Immature natural killer cell (primary cell): ENCODE results near the gene FLII. TPM values are rescaled to one million over a fixed set of nuclear protein-coding genes. Genes with fewer than 3 reads are reported as not detected.

Source experiments
- DNase-seq, 3 donors: peaks; one replicate each; pipeline ENCODE4 v3.0.0; 2022; ENCODE audit warnings: mixed read lengths in 1 of 3
- H3K27ac Mint-ChIP-seq, 6 donors: one replicate each; pipeline ENCODE4 v1.8.0; 2020; ENCODE audit warnings: mixed read lengths in 6 of 6, mild to moderate bottlenecking in 5 of 6, inconsistent platforms in 4 of 6, moderate library complexity in 3 of 6
- H3K27me3 Mint-ChIP-seq, 3 donors: one replicate each; pipeline ENCODE4 v1.8.0; 2020 to 2021; ENCODE audit warnings: low read depth in 3 of 3, mild to moderate bottlenecking in 3 of 3, mixed read lengths in 3 of 3, moderate library complexity in 3 of 3, inconsistent platforms in 1 of 3
- H3K36me3 Mint-ChIP-seq, 3 donors: one replicate each; pipeline ENCODE4 v1.8.0; 2020; ENCODE audit warnings: mixed read lengths in 3 of 3, inconsistent platforms in 2 of 3, mild to moderate bottlenecking in 2 of 3
- H3K4me1 Mint-ChIP-seq, 2 donors: one replicate each; pipeline ENCODE4 v1.8.0; 2020; ENCODE audit warnings: inconsistent platforms in 2 of 2, mild to moderate bottlenecking in 2 of 2, mixed read lengths in 2 of 2, moderate library complexity in 1 of 2
- H3K4me3 Mint-ChIP-seq, 5 donors: one replicate each; pipeline ENCODE4 v1.8.0; 2020; ENCODE audit warnings: mild to moderate bottlenecking in 5 of 5, mixed read lengths in 5 of 5, inconsistent platforms in 3 of 5, moderate library complexity in 3 of 5
- H3K9me3 Mint-ChIP-seq, 6 donors: one replicate each; pipeline ENCODE4 v1.8.0; 2020; ENCODE audit warnings: mild to moderate bottlenecking in 6 of 6, mixed read lengths in 6 of 6, inconsistent platforms in 4 of 6, moderate library complexity in 3 of 6
- polyA plus RNA-seq, 3 donors: library from polyadenylated mRNA; unstranded; fragments of 300-500 nt; fragmentation: Illumina TruSeq; gene quantifications; one replicate each; pipeline ENCODE4 v1.2.3, GENCODE V29; 2021

FLII gene
- polyA plus RNA-seq, 3 donors from 2014 or later: 77.7 to 164 (median 83.7) TPM

DNA sequence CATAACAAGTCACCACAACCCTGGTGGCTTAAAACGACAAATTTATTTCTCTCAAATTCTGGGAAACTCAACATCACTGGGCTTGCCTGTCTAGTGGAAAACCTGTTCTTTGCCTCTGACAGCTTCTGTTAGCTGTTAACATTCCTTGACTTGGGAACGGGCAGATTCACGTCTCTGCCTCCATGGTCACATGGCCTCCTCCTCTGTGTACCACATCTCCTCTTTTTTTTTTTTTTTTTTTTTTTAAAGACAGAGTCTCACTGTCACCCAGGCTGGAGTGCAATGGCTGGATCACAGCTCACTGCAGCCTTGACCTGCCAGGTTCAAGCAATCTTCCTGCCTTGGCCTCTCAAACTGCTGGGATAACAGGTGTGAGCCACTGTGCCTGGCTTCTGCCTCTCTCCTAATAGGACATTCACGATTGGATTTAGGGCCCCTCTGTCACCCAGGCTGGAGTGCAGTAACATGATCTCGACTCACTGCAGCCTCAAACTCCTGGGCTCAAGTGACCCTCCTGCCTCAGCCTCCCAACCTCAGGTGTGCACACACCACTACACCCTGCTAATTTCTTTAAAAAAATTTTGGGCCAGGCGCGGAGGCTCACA, 44.8 kb downstream of the FLII start:
- Mint-ChIP-seq H3K27ac (no peak overlapping the region), H3K4me3 (no peak overlapping the region), H3K9me3 (no peaks in the 10 kb centered on the region)

DNA sequence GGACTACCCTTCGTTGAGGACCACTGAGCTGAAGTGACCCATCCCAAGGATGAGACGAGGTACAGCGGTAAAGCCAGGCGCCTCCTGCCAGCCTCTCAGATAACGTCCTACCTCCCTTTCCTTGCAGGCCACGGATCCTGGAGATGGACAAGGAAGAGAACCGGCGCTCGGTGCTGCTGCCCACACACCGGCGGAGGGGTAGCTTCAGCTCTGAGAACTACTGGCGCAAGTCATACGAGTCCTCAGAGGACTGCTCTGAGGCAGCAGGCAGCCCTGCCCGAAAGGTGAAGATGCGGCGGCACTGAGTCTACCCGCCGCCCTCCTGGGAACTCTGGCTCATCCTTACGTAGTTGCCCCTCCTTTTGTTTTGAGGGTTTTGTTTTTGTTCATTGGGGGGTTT, 50.4 kb downstream of the FLII start:
- peaks cover 0 to 11% (median 2%) of the 10 kb centered on the region in 3 donors for H3K27me3 Mint-ChIP-seq
- peaks cover 4 to 6% of the 10 kb centered on the region in 2 donors for H3K4me1 Mint-ChIP-seq
- no peak for DNase-seq
- H3K36me3 Mint-ChIP-seq: peaks cover 0 to 25% (median 16%) of the 10 kb centered on the region in 3 donors
- H3K4me3 Mint-ChIP-seq: no peak overlapping the region
- no peaks in the 10 kb centered on the region for H3K9me3 Mint-ChIP-seq
- H3K27ac Mint-ChIP-seq: no peak overlapping the region

More for the DNA sequence above, 44.8 kb downstream of the FLII start:
- no peaks in the 10 kb centered on the region for H3K4me1 Mint-ChIP-seq
- H3K36me3 Mint-ChIP-seq: peaks cover 0 to 12% (median 6%) of the 10 kb centered on the region in 3 donors
- DNase-seq: no peak
- H3K27me3 Mint-ChIP-seq: peaks cover 0 to 9% (median 7%) of the 10 kb centered on the region in 3 donors

DNA sequence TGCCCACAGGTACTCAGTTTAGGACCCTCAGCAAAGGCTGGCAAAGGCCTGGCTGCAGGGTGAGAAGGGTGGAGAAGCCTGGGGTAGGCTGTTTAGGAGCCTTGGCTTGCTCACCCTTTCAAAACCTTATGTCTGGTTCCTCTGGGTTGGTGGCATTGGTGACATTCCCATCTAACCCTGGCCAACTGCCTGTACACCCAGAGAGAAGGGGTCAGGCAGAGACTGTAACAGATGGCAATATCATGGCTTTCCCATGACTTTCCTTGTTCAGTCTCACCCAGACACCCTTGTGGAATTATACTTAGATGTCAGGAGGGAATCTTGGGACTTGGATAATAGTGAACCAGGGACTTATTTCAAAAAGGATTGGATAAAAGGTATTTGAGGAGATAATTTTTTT, 51.6 kb downstream of the FLII start:
- peaks cover 0 to 9% (median 2%) of the 10 kb centered on the region in 3 donors for H3K27me3 Mint-ChIP-seq
- no peaks in the 10 kb centered on the region for H3K9me3 Mint-ChIP-seq
- H3K27ac Mint-ChIP-seq: no peak overlapping the region
- no peak overlapping the region for H3K4me3 Mint-ChIP-seq
- H3K36me3 Mint-ChIP-seq: peaks cover 0 to 25% (median 16%) of the 10 kb centered on the region in 3 donors
- DNase-seq: no peak
- peaks cover 6% of the 10 kb centered on the region in 2 donors for H3K4me1 Mint-ChIP-seq

DNA sequence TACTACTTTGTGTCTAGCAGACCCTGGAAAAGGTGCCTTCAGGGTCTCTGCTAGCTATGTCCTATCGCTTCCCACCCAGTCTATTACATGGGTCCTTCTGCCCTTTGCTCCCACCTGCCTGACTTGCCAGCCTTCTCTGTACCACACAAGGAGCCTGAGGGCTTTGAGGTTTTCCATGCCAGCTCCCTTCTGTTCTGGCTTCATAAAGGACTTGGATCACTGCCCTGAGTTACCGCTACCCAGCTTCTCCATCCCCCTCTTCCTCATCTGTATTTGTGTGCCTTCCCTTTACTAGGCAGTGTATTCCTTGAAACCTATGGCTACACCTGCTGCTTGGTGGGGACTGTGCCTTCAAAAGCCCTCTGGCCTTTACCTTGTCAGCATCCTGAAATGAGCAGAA, 52.7 kb downstream of the FLII start:
- no peak for DNase-seq
- no peaks in the 10 kb centered on the region for H3K9me3 Mint-ChIP-seq
- peak overlapping the region in 1 of 6 donors; percentile 75 for H3K27ac Mint-ChIP-seq
- peaks cover 12 to 16% of the 10 kb centered on the region in 2 donors for H3K4me1 Mint-ChIP-seq
- peaks cover 0 to 5% (median 2%) of the 10 kb centered on the region in 3 donors for H3K27me3 Mint-ChIP-seq
- peaks cover 0 to 25% (median 16%) of the 10 kb centered on the region in 3 donors for H3K36me3 Mint-ChIP-seq
- H3K4me3 Mint-ChIP-seq: no peak overlapping the region

DNA sequence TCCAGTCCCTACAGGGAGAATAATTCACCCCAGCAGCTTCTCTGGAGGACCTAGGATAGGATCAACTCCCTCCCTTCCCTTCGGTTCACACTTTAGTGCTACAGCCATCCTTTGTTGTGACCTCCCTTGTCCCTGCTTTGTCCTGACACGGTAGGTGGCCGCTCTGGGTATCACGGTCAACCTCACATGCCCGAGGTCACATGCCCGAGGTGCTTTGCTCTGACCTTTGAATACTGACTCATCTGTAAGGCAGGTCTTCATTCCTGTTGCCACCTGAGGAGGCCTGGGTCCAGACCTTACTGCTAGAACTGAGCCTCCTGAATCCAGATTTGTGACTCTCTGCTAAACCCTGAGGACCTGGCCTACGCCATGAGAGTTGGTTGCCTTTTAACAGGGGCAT, 55.2 kb downstream of the FLII start:
- Mint-ChIP-seq H3K36me3 (peaks cover 2 to 10% (median 9%) of the 10 kb centered on the region in 3 donors), H3K9me3 (no peaks in the 10 kb centered on the region), H3K27me3 (peaks cover 0 to 6% (median 0%) of the 10 kb centered on the region in 3 donors), H3K4me3 (no peak overlapping the region), H3K4me1 (peaks cover 31 to 40% of the 10 kb centered on the region in 2 donors), H3K27ac (peak overlapping the region in 2 of 6 donors; percentile 7 to 65)
- no peak for DNase-seq

DNA sequence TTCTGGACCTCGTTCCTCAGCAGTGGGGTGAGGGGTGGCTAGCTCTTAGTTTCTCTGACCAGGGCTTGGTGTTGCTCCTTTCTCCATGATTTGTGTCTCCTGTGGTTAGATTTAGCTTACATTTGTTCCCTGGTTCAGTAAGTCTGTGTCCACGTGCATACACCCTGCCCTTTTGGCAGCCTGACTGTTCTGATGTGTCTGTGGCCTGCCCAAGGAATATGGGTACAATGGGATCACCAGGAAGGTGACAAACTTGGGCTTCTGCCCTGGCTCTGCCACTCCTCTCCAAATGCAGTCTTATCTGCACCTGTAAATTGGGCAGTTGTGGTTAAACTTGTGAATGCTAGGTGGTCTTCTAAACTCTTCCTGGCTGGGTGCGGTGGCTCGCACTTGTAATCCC, 57.4 kb downstream of the FLII start:
- Mint-ChIP-seq H3K36me3 (peaks cover 8 to 10% (median 8%) of the 10 kb centered on the region in 3 donors), H3K4me1 (peaks cover 40 to 59% of the 10 kb centered on the region in 2 donors)

DNA sequence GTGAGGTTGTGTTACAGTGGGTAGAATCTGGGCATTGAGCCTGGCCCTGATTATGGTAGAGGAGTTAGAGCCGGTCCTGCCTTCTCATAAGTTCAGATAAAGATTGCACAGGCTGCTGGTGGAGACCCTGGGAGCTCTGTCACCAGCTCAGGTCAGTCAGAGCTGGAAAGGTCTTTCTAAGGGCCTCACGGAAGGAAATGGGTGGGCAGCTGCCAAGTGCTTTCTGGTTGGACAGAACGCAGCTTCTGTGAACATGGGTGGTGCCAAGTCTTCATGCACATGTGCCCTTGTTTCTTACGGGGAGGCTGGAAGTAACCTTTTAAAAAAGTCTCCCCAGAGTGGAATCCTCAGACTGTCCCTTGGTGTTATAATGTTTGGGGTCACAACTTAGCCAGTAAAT, 60.0 kb downstream of the FLII start:
- Mint-ChIP-seq H3K36me3 (peaks cover 8 to 19% (median 16%) of the 10 kb centered on the region in 3 donors), H3K4me3 (peak overlapping the region in 1 of 5 donors; percentile 22), H3K27ac (peak overlapping the region in 3 of 6 donors; percentile 15 to 71 (median 68)), H3K27me3 (peaks cover 0 to 6% (median 5%) of the 10 kb centered on the region in 3 donors), H3K9me3 (no peaks in the 10 kb centered on the region), H3K4me1 (peaks cover 50 to 78% of the 10 kb centered on the region in 2 donors)
- DNase-seq: no peak

More for the DNA sequence above, 57.4 kb downstream of the FLII start:
- no peaks in the 10 kb centered on the region for H3K9me3 Mint-ChIP-seq
- H3K4me3 Mint-ChIP-seq: no peak overlapping the region
- peak overlapping the region in 1 of 6 donors; percentile 41 for H3K27ac Mint-ChIP-seq
- DNase-seq: no peak
- peaks cover 0 to 6% (median 0%) of the 10 kb centered on the region in 3 donors for H3K27me3 Mint-ChIP-seq

DNA sequence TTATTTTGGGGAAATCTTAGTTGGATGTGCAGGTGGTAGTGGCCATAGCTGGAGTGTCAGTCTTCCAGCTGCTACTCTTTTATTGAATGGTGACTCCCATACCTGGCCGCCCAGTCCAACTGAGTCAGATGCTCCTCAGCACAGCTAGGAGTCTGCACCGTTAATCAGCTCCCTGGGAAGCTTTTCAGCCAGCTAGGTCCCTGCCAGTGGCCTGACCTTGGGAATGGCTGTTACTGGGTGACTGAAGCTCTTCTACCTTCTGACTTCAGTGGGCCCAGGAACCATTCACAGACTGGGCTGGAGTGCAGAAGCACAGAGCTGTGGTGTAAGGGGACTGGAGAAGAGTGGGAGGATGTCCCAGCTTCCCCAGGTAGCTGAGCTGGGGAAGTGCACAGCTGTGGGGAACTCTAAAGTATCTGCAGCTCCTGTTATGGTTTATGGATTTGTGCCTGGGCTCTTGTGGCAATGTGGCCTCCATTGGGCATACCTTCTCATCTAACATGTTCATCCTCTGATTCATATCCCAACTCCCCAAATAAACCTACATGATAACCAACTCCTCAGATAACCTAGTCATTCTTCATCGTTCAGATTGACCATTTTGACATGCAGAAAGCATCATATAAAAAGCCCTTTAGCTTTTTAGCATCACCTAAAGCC, 60.9 kb downstream of the FLII start:
- Mint-ChIP-seq H3K27me3 (peaks cover 0 to 6% (median 2%) of the 10 kb centered on the region in 3 donors), H3K4me1 (peaks cover 47 to 77% of the 10 kb centered on the region in 2 donors), H3K9me3 (no peaks in the 10 kb centered on the region), H3K4me3 (peak overlapping the region in 1 of 5 donors; percentile 11), H3K27ac (peak overlapping the region in 3 of 6 donors; percentile 11 to 34 (median 15)), H3K36me3 (peaks cover 8 to 19% (median 16%) of the 10 kb centered on the region in 3 donors)
- no peak for DNase-seq

DNA sequence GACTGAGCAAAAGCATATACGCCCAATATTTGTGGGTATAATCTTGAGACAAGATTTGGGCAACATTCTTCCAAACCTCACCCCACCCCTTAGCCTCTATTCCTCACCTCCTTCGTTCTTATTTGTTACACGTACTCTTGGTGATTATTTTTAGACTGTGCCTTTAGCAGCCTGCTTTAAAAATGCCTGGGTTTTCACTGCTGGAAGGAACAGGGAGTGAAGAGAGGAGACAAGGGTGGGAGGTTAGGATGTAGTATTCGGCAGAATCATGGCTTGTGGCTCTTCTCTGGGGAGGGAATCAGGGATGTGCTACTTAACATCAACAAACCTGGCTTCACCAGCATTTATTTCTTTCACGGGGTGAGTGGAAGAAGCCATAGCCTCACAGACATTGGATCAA, 63.3 kb downstream of the FLII start:
- no peak overlapping the region for H3K4me3 Mint-ChIP-seq
- H3K4me1 Mint-ChIP-seq: peaks cover 53 to 83% of the 10 kb centered on the region in 2 donors
- peaks cover 0 to 6% (median 0%) of the 10 kb centered on the region in 3 donors for H3K27me3 Mint-ChIP-seq
- H3K36me3 Mint-ChIP-seq: peaks cover 8 to 19% (median 16%) of the 10 kb centered on the region in 3 donors
- no peaks in the 10 kb centered on the region for H3K9me3 Mint-ChIP-seq
- DNase-seq: no peak
- H3K27ac Mint-ChIP-seq: peak overlapping the region in 2 of 6 donors; percentile 7 to 65

Other genes starting within 250 kb of the FLII start
- gene ATPAF2, start 219.6 kb downstream of the FLII start, polyA plus RNA-seq: 10 to 100 TPM; 14.6 to 24.9 (median 21.3) TPM
- 1 to 10 TPM; 4.3 to 7.4 (median 5.0) TPM for gene GID4, start 219.3 kb downstream of the FLII start, polyA plus RNA-seq
- gene DRG2, start 170.8 kb downstream of the FLII start, polyA plus RNA-seq: 10 to 100 TPM; 54.2 to 66.9 (median 59.3) TPM
- under 1 TPM in 2 of 3 donors, not detected in 1; 0.13 to 0.29 TPM for gene MYO15A, start 150.0 kb downstream of the FLII start, polyA plus RNA-seq
- gene ALKBH5, start 74.9 kb downstream of the FLII start, polyA plus RNA-seq: 100 to 1,000 TPM in 2 of 3 donors, 10 to 100 TPM in 1; 86.4 to 130 (median 102) TPM
- gene LLGL1, start 33.1 kb downstream of the FLII start, polyA plus RNA-seq: 1 to 10 TPM in 2 of 3 donors, not detected in 1; 2.0 to 3.1 TPM
- gene MIEF2, start 1.9 kb upstream of the FLII start, polyA plus RNA-seq: 10 to 100 TPM; 14.9 to 20.1 (median 17.4) TPM
- gene TOP3A, start 56.3 kb upstream of the FLII start, polyA plus RNA-seq: 10 to 100 TPM in 2 of 3 donors, 1 to 10 TPM in 1; 4.8 to 32.7 (median 15.2) TPM
- gene SMCR8, start 56.6 kb upstream of the FLII start, polyA plus RNA-seq: 1 to 10 TPM in 2 of 3 donors, under 1 TPM in 1; 0.02 to 3.6 (median 1.5) TPM
- gene SHMT1, start 104.8 kb upstream of the FLII start, polyA plus RNA-seq: 10 to 100 TPM; 16.0 to 38.8 (median 29.1) TPM
- gene EVPLL, start 119.0 kb upstream of the FLII start, polyA plus RNA-seq: not detected
- gene LGALS9C, start 218.1 kb upstream of the FLII start, polyA plus RNA-seq: 10 to 100 TPM; 15.0 to 23.7 (median 17.0) TPM